DOHH2 (cell line): ENCODE measurements around the gene RBM33.

Experiments used
- H3F3A ChIP-seq: fragments of 200-600 bp; sonication (generic), shearing (Covaris generic); 2 replicates; pipeline ENCODE4 v1.6.0; 2016; ENCODE audit warnings: antibody characterized with exemption, mild to moderate bottlenecking; ENCODE audit not compliant: control insufficient read depth, insufficient read depth
- H3K27ac ChIP-seq: fragments of 200-600 bp; sonication (generic); 2 replicates; pipeline ENCODE4 v1.5.1; 2014; ENCODE audit warnings: low read depth, mild to moderate bottlenecking, low read length, moderate library complexity
- H3K27me3 ChIP-seq: fragments of 200-600 bp; sonication (generic); 2 replicates; pipeline ENCODE4 v1.6.1; 2014; ENCODE audit warnings: mild to moderate bottlenecking, low read length, mixed read lengths; ENCODE audit not compliant: control insufficient read depth
- H3K36me3 ChIP-seq: fragments of 200-600 bp; sonication (generic); 2 replicates; pipeline ENCODE4 v1.6.1; 2014; ENCODE audit warnings: mild to moderate bottlenecking, low read length, moderate library complexity, mixed read lengths; ENCODE audit not compliant: control insufficient read depth
- H3K4me1 ChIP-seq: fragments of 200-600 bp; sonication (generic); 2 replicates; pipeline ENCODE4 v1.6.1; 2014; ENCODE audit warnings: mild to moderate bottlenecking, low read length, mixed read lengths; ENCODE audit not compliant: control insufficient read depth
- H3K4me2 ChIP-seq: fragments of 200-600 bp; sonication (generic); 2 replicates; pipeline ENCODE4 v1.6.0; 2014; ENCODE audit warnings: mild to moderate bottlenecking, low read length, moderate library complexity
- H3K4me3 ChIP-seq: fragments of 200-600 bp; sonication (generic); 2 replicates; pipeline ENCODE4 v1.5.1; 2014; ENCODE audit warnings: mild to moderate bottlenecking, low read length, mixed read lengths
- H3K79me2 ChIP-seq: fragments of 200-600 bp; sonication (generic); 2 replicates; pipeline ENCODE4 v1.6.1; 2014; ENCODE audit warnings: mild to moderate bottlenecking, low read length, mixed read lengths; ENCODE audit not compliant: control insufficient read depth
- H3K9me2 ChIP-seq: fragments of 200-600 bp; sonication (generic); replicated peaks from 2 replicates; pipeline ENCODE4 v1.6.1; 2014; ENCODE audit warnings: mild to moderate bottlenecking, low read length, mixed read lengths; ENCODE audit not compliant: control insufficient read depth
- H3K9me3 ChIP-seq: fragments of 200-600 bp; sonication (generic); 2 replicates; pipeline ENCODE4 v1.6.1; 2014; ENCODE audit warnings: antibody characterized with exemption, low read length, mixed read lengths; ENCODE audit not compliant: control insufficient read depth, insufficient read depth
- H4K20me1 ChIP-seq: fragments of 200-600 bp; sonication (generic); 2 replicates; pipeline ENCODE4 v1.6.0; 2014; ENCODE audit warnings: low read depth, mild to moderate bottlenecking, antibody characterized with exemption, low read length, moderate library complexity; ENCODE audit not compliant: control insufficient read depth, insufficient read depth
- EZH2phosphoT487 ChIP-seq: fragments of 200-600 bp; sonication (generic); IDR thresholded peaks from 2 replicates; pipeline ENCODE4 v1.6.1; 2017; ENCODE audit warnings: borderline replicate concordance, mild to moderate bottlenecking, antibody characterized with exemption, low read length, moderate library complexity, mixed read lengths
- TF ChIP-seq, protein P1 (sequence below): fragments of 200-600 bp; sonication (generic); IDR thresholded peaks from one replicate; pipeline ENCODE4 v1.5.1; 2014; ENCODE audit warnings: antibody characterized with exemption, mild to moderate bottlenecking, low read depth, low read length; ENCODE audit not compliant: poor library complexity, severe bottlenecking

RBM33 gene

DNA sequence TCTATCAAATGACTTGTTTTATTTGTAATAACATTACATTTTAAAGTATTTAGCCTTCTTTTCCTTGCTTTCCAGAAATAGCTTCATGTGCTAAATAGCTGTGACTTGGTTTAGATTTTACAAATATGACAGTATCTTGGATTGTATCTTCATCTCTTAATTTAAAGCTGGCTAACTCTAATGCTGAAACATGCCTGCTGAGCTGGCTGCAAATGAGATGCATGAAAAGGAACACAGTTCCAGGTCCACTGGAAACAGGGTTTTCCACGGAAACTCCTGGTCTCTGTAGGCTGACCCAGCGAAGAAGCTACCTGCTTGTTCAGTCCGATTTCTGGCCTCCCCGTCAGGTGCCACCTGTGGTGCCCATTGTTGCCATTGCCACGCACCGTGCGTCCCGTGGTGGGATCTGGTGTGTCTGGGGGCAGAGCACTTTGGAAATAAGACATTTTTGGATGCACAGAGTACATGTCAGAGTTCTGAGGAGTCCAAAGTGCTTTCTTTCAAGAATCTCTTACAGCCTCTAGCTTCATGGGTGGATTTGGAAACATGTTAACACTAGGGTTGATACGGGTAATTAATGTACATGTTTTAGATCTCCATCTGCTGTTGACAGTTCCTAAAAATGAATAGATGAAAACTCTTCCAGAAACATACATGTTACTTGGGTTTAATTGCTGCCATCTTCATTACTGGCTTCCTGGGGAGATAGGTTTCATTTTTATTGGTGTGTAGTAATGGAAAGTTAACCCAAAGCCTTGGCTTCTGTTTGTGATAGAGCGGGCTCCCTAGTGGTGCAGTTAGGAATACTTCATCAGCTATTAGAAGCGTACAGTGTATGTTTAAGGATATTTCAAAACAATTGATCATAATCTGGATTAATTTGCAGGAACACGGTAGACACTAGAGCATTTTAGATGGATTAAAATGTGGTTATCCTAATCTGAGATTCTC lies 122.8 kb downstream of the RBM33 start:
- Histone ChIP-seq H3K4me1 (peaks cover 51% of the 10 kb centered on the region), H3K4me2 (no peak overlapping the region), H3K79me2 (peaks cover 86% of the 10 kb centered on the region), H4K20me1 (peaks cover 8% of the 10 kb centered on the region; the same call in 1 of the 2 replicates), H3K36me3 (peaks cover 98% of the 10 kb centered on the region), H3K9me3 (no peaks in the 10 kb centered on the region), H3K4me3 (no peak overlapping the region), H3K9me2 (no peaks in the 10 kb centered on the region), H3K27me3 (no peaks in the 10 kb centered on the region), H3K27ac (peak overlapping the region; percentile 22), H3F3A (peaks cover 10% of the 10 kb centered on the region)
- TF ChIP-seq, protein P1, sequence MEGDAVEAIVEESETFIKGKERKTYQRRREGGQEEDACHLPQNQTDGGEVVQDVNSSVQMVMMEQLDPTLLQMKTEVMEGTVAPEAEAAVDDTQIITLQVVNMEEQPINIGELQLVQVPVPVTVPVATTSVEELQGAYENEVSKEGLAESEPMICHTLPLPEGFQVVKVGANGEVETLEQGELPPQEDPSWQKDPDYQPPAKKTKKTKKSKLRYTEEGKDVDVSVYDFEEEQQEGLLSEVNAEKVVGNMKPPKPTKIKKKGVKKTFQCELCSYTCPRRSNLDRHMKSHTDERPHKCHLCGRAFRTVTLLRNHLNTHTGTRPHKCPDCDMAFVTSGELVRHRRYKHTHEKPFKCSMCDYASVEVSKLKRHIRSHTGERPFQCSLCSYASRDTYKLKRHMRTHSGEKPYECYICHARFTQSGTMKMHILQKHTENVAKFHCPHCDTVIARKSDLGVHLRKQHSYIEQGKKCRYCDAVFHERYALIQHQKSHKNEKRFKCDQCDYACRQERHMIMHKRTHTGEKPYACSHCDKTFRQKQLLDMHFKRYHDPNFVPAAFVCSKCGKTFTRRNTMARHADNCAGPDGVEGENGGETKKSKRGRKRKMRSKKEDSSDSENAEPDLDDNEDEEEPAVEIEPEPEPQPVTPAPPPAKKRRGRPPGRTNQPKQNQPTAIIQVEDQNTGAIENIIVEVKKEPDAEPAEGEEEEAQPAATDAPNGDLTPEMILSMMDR, result no peak
- no peak for TF ChIP-seq EZH2phosphoT487

DNA sequence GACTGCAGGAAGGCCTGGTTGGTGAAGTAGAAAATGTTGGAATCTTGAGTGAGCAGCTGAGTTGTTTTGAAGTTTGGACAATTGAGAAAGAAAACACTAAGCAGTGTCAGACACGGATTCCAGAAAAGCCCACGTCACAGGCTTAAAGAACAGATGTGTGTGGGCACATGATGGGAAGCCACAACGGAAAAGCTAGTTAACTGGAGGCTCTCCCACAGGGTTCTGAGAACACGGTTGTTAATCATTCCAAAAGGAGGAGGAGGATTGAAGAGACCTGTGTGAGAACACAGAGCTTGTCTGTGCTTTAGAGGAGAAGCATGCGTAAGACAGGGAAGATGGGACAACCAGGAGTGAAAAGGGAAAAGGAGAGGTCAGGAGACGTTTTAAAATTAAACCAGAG lies 125.2 kb downstream of the RBM33 start:
- Histone ChIP-seq H3K9me3 (no peaks in the 10 kb centered on the region), H4K20me1 (peaks cover 8% of the 10 kb centered on the region; the same call in 1 of the 2 replicates), H3K79me2 (peaks cover 63% of the 10 kb centered on the region), H3F3A (no peaks in the 10 kb centered on the region), H3K4me3 (no peak overlapping the region), H3K9me2 (no peaks in the 10 kb centered on the region), H3K27ac (no peak overlapping the region), H3K36me3 (peaks cover 96% of the 10 kb centered on the region), H3K27me3 (no peaks in the 10 kb centered on the region), H3K4me1 (peaks cover 26% of the 10 kb centered on the region), H3K4me2 (no peak overlapping the region)
- TF ChIP-seq EZH2phosphoT487, result no peak
- TF ChIP-seq, protein P1, result no peak

DNA sequence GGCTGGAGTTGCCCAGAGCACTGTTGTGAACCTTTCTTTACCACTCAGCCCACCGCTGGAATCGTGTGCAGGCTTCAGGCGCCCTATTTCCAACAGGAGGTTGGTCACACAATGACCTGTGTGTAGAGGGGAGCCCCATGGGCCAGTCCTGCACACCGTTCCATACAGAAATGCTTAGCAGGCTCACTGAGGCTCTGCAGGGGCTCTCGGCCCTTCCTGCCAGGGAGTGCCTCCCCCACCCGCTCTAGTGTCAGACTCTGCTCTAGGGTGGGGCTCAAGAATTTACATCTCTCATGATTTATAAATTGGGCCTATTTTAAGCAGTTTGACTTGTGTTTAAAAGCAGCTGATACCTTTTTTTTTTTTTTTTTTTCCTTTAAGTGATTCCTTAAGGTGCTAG lies 125.8 kb downstream of the RBM33 start:
- Histone ChIP-seq H3K4me1 (peaks cover 21% of the 10 kb centered on the region), H3K4me2 (no peak overlapping the region), H3K27me3 (no peaks in the 10 kb centered on the region), H3F3A (no peaks in the 10 kb centered on the region), H3K9me2 (no peaks in the 10 kb centered on the region), H3K9me3 (no peaks in the 10 kb centered on the region), H3K4me3 (no peak overlapping the region), H3K36me3 (peaks cover 96% of the 10 kb centered on the region), H3K27ac (no peak overlapping the region), H3K79me2 (peaks cover 58% of the 10 kb centered on the region), H4K20me1 (peaks cover 8% of the 10 kb centered on the region; the same call in 1 of the 2 replicates)
- TF ChIP-seq, protein P1, result no peak
- no peak for TF ChIP-seq EZH2phosphoT487
